ENCODE results near the gene CR2. TPM values are rescaled to one million over a fixed set of nuclear protein-coding genes. Genes with fewer than 3 reads are reported as not detected.
"Not testable (repeated sequence)": the region's sequence is repeated elsewhere in the genome, so short reads cannot be mapped to it uniquely, and the experiment has no call there.

CR2 gene
- total RNA-seq, 1 donor from 2014 or later, result 0.27 TPM

DNA sequence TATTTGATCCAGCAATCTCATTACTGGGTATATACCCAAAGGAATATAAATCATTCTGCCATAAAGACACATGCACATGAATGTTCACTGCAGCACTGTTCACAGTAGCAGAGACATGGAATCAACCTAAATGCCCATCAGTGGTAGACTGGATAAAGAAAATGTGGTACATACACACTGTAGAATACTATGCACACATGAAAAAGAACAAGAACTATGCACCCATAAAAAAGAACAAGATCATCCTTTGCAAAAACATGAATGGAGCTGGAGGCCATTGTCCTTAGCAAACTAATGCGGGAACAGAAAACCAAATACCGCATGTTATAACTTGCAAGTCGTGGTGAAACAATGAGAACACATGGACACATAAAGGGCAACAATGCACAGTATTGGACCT, 17.4 kb upstream of the CR2 start:
- intact Hi-C loops (cut with DNase I); ATAC-seq; DNase-seq (ENCODE audit: low spot score): not testable (repeated sequence)

DNA sequence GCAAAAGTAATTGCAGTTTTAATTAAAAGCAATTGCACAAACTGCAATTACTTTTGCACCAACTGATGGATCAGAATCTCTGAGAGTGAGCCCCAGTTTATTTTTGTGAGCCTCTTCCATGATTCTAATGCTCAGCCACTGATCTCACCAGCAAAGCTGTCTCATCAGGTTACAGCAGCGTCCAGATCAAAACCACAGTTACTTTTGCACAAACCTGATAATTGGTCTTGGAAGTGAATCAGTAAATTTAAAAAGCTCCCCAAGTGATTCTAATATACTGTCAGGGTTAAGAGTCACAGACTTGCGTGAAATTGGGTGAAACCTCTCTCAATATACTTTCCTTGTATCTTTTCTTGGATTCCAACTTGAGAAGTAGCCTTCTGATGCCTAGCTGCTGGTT, 13.5 kb upstream of the CR2 start:
- no peak for DNase-seq (ENCODE audit: low spot score)
- ATAC-seq, result no peak
- intact Hi-C loops (cut with DNase I), result no loop called here

GRCh38 chr1:207444514-207445217, 9.5 kb upstream of the CR2 start:
- intact Hi-C loops (cut with DNase I), result no loop called here
- no peak for ATAC-seq

DNA sequence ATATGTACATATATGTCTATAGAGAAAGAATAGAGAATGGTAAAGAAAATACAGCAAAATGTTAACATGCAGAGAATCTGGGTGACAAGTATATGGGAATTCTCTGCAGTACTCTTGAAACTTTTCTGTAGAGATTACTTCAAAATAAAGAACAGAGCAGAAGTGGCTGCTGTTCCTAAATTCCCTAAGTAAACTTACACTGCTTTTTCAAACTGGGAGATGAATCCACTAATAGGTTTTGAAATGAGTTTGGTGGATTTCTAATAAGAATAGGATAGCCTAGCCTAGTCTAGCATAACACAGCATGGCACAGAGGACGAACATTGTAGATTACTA, 450 bp upstream of the CR2 start:
- no peak for ATAC-seq
- intact Hi-C loops (cut with DNase I), result no loop called here
- DNase-seq (ENCODE audit: low spot score), result no peak

More at GRCh38 chr1:207444514-207445217, 9.5 kb upstream of the CR2 start:
- DNase-seq (ENCODE audit: low spot score), result no peak

GRCh38 chr1:207455183-207455754, 1.1 kb downstream of the CR2 start:
- no peak for ATAC-seq
- no peak for DNase-seq (ENCODE audit: low spot score)
- intact Hi-C loops (cut with DNase I), result no loop called here

GRCh38 chr1:207458414-207458813, 4.3 kb downstream of the CR2 start:
- ATAC-seq (no peak), DNase-seq (ENCODE audit: low spot score) (no peak)
- intact Hi-C loops (cut with DNase I), result no loop called here

DNA sequence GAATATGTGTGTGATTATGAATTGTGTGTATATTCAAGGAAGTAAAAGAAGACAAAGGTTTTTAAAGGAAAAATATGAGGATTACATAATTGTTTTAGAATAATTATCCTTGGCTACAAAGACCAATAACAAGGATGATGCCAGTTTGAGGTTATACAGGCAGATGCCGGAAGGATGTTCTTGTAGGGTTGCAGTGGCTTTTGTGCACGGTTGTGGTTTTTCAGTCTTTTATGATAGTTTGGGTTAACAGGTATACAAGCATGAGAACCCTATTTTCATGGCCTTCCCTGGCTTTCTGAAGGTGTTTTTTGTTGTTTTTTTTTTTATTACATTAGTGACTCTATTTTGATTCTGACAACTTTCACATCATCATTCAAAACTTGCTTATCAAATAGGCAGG, 4.9 kb downstream of the CR2 start:
- intact Hi-C loops (cut with DNase I), result no loop called here
- DNase-seq (ENCODE audit: low spot score) (no peak), ATAC-seq (no peak)

DNA sequence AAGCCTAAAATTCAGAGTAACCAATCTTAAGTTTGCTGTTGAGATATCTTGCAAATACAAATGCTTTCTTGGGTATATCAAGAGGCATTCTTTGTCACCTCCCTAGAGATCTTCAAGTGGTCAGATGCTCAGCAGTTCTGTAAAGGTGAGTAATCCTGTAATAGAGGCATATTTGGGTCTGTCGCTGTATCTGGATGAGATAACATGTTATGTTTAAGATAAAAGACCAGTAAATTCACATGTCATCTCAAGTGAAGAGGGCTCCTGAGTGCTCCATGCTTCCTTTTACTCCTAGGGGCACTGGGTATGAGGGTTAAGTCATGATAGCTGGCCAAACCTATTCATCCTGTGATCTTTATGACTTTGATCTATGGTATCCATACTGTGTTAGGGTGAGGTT, 7.5 kb downstream of the CR2 start:
- intact Hi-C loops (cut with DNase I), result no loop called here
- no peak for ATAC-seq
- DNase-seq (ENCODE audit: low spot score), result no peak

GRCh38 chr1:207462535-207462934, 8.4 kb downstream of the CR2 start:
- DNase-seq (ENCODE audit: low spot score) (no peak), ATAC-seq (no peak)
- intact Hi-C loops (cut with DNase I), result no loop called here

DNA sequence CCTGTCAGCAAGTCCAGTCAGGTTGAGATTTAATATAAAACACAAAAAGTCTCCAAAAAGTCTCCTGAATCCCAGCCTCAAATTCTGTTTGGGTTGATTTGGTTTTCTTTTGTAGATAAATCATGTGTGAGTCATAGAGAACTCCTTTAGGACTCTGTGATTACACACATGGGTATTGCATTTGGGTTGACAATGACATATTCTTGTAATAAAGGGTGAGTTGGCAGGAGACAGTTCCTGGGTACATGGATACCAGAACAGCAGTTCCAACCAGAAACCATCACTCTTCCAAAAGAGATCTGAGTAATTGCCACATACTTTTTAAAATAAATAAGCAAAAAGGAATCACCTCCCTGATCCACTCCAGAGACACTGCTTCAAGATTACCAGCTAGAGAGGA, 8.9 kb downstream of the CR2 start:
- ATAC-seq (no peak), DNase-seq (ENCODE audit: low spot score) (no peak)
- intact Hi-C loops (cut with DNase I), result no loop called here

DNA sequence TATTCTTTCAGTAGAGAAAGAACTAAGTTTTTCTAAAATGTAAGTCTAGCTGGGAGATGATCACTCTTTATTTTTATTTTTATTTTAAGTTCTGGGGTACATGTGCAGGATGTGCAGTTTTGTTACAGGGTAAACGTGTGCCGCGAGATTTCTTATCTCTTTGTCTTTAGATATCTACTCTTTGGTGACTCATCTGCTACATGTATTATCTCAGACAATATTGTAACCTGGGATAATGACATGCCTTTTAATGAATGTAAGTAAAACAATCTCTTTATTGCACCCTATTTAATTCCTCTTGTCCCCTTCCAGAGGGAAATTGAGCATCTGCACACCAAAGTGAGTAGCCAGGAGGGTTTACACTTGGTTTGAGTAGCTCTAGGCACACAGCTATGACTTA, 9.4 kb downstream of the CR2 start:
- intact Hi-C loops (cut with DNase I), result no loop called here
- no peak for ATAC-seq
- no peak for DNase-seq (ENCODE audit: low spot score)

DNA sequence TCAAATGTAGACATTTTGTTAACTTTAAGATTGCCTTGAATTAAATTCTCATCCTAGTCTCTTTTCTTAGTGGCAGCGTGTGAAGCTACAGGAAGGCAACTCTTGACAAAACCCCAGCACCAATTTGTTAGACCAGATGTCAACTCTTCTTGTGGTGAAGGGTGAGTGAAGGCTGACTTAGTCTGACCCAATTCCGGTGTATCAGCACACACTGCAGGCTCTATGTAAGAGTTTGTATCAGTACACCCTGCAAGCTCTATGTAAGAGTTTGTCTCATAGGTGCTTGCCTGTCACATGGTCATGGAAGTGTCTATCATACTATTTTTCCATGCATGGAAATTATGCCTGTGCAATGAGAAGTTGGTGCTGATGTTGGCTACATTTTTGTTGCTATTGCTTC, 16.8 kb downstream of the CR2 start:
- no peak for DNase-seq (ENCODE audit: low spot score)
- intact Hi-C loops (cut with DNase I), result no loop called here
- ATAC-seq, result no peak

GRCh38 chr1:207474210-207474609, 20.1 kb downstream of the CR2 start:
- DNase-seq (ENCODE audit: low spot score) (no peak), ATAC-seq (no peak)
- intact Hi-C loops (cut with DNase I), result no loop called here

DNA sequence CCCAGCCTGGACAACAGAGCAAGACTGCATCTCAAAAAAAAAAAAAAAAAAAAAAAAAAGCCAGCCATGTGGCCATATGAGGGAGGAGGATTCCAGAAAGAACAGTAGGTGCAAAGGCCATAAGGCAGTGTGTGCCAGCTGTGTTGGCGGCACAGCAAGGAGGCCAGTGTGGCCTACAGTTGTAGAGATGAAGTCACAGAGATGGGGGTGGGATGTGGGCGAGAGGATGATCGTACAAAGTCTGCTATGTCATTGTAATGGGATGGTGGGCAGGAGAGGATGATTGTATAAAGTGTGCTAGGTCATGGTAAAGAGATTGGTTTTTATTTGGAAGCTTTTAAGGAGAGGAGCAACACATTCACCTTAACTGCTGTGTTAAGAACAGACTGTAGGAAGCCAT, 32.1 kb downstream of the CR2 start:
- intact Hi-C loops (cut with DNase I), result no loop called here
- no peak for DNase-seq (ENCODE audit: low spot score)
- ATAC-seq, result no peak

DNA sequence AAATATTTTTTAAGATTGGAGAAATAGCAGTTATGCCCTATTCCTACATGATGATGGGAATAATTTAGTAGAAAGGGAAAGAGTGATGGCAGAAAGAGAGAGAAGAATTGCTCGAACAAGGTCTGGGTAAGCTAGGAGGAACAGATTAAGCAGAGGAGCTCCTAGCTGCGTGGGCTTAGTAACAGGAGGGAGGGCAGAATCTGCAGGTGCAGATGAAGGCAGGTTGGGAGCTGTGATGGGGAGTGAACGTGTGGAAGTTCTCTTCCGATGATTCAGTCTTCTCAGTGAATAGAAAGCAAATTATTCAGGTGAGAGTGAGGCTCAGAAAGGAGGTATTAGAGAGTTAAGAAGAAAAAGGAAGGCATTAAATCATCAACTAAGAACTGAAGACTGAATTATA, 33.5 kb downstream of the CR2 start:
- DNase-seq (ENCODE audit: low spot score) (no peak), ATAC-seq (no peak)
- intact Hi-C loops (cut with DNase I), result no loop called here

- intact Hi-C loops (cut with DNase I), result no loop called here
- ATAC-seq (no peak), DNase-seq (ENCODE audit: low spot score) (no peak)
Measured at GRCh38 chr1:207493212-207493611, 39.1 kb downstream of the CR2 start.

DNA sequence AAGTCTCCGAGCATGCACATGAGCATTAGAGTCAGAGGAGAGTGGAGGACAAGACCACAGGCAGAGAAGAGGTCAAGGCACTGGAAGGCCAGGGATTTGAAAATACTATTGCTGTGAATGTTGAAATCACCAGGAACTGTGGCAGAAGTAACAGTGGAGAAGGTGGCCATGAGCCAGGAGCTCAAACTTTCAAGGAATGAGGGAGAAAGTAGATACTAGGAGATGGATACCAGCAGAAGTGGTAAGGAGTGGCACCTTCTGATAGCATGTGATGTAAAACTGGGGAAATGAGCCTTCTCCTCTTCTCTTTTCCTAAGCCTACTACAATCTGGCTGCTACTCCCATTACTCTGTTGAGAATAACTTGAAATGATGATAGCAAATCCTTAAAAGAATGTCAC, 40.0 kb downstream of the CR2 start:
- ATAC-seq (no peak), DNase-seq (ENCODE audit: low spot score) (no peak)
- intact Hi-C loops (cut with DNase I), result no loop called here

DNA sequence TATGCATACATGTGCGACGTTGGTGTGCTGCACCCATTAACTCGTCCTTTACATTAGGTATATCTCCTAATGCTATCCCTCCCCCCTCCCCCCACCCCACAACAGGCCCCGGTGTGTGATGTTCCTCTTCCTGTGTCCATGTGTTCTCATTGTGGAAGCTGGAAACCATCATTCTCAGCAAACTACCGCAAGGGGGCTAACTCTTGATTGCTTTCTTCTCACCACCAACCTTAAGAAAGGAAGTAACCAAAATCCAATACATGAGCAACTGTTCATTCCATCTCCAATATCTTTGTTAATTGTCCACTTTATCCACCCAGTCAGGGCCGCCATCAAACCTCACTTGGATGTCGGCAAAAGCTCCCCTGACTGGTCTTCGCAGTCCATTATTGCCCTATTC, 41.2 kb downstream of the CR2 start:
- ATAC-seq; DNase-seq (ENCODE audit: low spot score); intact Hi-C loops (cut with DNase I): not testable (repeated sequence)

- intact Hi-C loops (cut with DNase I), result no loop called here
- ATAC-seq (peak; percentile 51), DNase-seq (ENCODE audit: low spot score) (peak; percentile 60)
Measured at GRCh38 chr1:207495801-207496792, 42.0 kb downstream of the CR2 start, which contains the start of gene CR1. TSS of gene CR1 (plus strand) at chr1:207496157. CDS start at chr1:207496268, 111 bp downstream.

DNA sequence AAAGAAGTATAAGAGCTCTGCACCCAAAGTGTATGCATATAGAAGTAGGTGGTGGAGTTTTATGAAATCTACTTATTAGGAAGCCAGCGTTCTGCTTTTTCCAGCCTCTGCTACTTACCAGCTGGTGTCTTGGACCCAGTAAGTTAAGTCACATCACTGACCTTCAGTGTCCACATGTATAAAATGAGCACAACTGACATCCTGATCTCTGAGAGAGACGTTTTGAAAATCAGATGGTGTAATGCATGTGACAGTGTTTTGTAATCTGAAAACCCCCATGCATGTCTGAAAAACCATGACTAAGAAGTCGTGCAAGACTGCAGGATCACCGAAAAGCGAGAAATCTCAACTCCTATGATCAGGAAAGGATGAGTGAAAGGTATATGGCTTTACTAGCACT, 43.8 kb downstream of the CR2 start:
- intact Hi-C loops (cut with DNase I), result no loop called here
- no peak for DNase-seq (ENCODE audit: low spot score)
- ATAC-seq, result no peak
